DND-41 (cell line): ENCODE results near the gene MOB3B.

ENCODE experiments used
- ATAC-seq: fragments of 200-7000 bp; cut with Tn5 transposase; 3 replicates; pipeline ENCODE4 v1.9.1; 2021; ENCODE audit warnings: low read depth; ENCODE audit not compliant: insufficient read depth
- DNase-seq: peaks from one replicate; pipeline ENCODE4 v3.0.0-alpha.2; 2020
- H2AFZ ChIP-seq: 2 replicates; pipeline ENCODE4 v1.6.0; 2012; ENCODE audit warnings: low read depth, low read length
- H3K27ac ChIP-seq: 2 replicates; pipeline ENCODE4 v1.5.1; 2012; ENCODE audit warnings: low read length, inconsistent platforms
- H3K27me3 ChIP-seq: fragments of 200-600 bp; sonication (generic); 2 replicates; pipeline ENCODE4 v1.6.0; 2012; ENCODE audit warnings: low read length, mild to moderate bottlenecking, inconsistent platforms; ENCODE audit not compliant: insufficient read depth, poor library complexity
- H3K36me3 ChIP-seq: 2 replicates; pipeline ENCODE4 v1.5.1; 2012; ENCODE audit warnings: low read length, inconsistent platforms; ENCODE audit not compliant: insufficient read depth
- H3K4me1 ChIP-seq: 2 replicates; pipeline ENCODE4 v1.5.1; 2012; ENCODE audit warnings: mild to moderate bottlenecking, low read length; ENCODE audit not compliant: insufficient read depth
- H3K4me2 ChIP-seq: 2 replicates; pipeline ENCODE4 v1.6.0; 2012; ENCODE audit warnings: mild to moderate bottlenecking, moderate library complexity, low read length, inconsistent platforms; ENCODE audit not compliant: insufficient read depth
- H3K4me3 ChIP-seq, 2 experiments: fragments of 200-600 bp in 1 of 2; shearing (Covaris generic) in 1 of 2; 2 replicates each; pipeline ENCODE4 v1.5.1; 2012 to 2016; ENCODE audit warnings: inconsistent platforms in 2 of 2, low read length in 2 of 2, mild to moderate bottlenecking in 2 of 2, low read depth in 1 of 2, moderate library complexity in 1 of 2
- H3K79me2 ChIP-seq: 2 replicates; pipeline ENCODE4 v1.6.0; 2012; ENCODE audit warnings: low read length, inconsistent platforms; ENCODE audit not compliant: insufficient read depth
- H3K9ac ChIP-seq: 2 replicates; pipeline ENCODE4 v1.6.0; 2012; ENCODE audit warnings: low read depth, mild to moderate bottlenecking, inconsistent platforms, low read length, moderate library complexity
- H3K9me3 ChIP-seq: 2 replicates; pipeline ENCODE4 v1.5.1; 2012; ENCODE audit warnings: low read length, moderate library complexity, mild to moderate bottlenecking, inconsistent platforms; ENCODE audit not compliant: insufficient read depth, severe bottlenecking
- H4K20me1 ChIP-seq: 2 replicates; pipeline ENCODE4 v1.6.0; 2012; ENCODE audit warnings: low read length; ENCODE audit not compliant: insufficient read depth
- EZH2 ChIP-seq: IDR thresholded peaks from 3 replicates; pipeline ENCODE4 v1.6.1; 2012; ENCODE audit warnings: borderline replicate concordance, low read depth, mild to moderate bottlenecking, moderate library complexity, low read length, inconsistent platforms; ENCODE audit not compliant: severe bottlenecking
- TF ChIP-seq, protein P1 (sequence below): IDR thresholded peaks from 2 replicates; pipeline ENCODE4 v1.5.1; 2012; ENCODE audit warnings: borderline replicate concordance, low read length, moderate library complexity, mild to moderate bottlenecking; ENCODE audit not compliant: poor library complexity, severe bottlenecking; ENCODE audit errors: extremely low read depth

Gene MOB3B

DNA sequence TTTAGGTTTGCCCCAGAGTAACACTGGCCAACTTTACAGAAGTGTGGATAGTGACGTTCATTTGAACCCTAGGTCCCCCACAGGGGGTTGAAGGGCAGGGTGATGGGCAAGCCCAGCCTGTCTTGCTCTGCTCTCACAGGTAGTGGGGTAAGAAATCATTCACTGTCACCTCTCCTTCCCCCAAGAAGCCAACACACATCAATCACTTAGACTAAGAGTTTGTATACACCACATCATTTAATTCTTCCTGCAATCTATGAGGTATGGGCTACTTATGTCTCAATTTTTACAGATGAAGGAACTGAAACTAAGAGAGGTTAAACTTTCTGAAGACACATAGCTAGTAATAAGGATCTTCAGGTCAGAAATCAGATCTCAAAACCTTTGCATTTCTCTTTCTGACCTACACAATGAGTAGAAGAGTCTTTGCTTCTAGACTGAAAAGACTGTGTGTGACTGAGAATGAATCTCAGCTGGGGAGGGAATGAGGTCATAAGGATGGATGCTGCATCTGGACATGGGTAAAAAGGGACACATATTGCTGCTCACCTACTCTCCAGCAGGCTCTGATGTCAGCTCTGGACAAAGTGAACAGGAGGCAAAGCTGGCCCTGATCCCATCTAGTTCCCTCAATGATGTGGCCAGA is 151.7 kb downstream of the MOB3B start:
- no peaks in the 10 kb centered on the region for H3K36me3 ChIP-seq
- TF ChIP-seq, protein P1, sequence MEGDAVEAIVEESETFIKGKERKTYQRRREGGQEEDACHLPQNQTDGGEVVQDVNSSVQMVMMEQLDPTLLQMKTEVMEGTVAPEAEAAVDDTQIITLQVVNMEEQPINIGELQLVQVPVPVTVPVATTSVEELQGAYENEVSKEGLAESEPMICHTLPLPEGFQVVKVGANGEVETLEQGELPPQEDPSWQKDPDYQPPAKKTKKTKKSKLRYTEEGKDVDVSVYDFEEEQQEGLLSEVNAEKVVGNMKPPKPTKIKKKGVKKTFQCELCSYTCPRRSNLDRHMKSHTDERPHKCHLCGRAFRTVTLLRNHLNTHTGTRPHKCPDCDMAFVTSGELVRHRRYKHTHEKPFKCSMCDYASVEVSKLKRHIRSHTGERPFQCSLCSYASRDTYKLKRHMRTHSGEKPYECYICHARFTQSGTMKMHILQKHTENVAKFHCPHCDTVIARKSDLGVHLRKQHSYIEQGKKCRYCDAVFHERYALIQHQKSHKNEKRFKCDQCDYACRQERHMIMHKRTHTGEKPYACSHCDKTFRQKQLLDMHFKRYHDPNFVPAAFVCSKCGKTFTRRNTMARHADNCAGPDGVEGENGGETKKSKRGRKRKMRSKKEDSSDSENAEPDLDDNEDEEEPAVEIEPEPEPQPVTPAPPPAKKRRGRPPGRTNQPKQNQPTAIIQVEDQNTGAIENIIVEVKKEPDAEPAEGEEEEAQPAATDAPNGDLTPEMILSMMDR = no peak
- TF ChIP-seq EZH2 = no peak
- DNase-seq (no peak), ATAC-seq (no peak)
- no peak overlapping the region for H2AFZ ChIP-seq
- no peaks in the 10 kb centered on the region for H3K4me1 ChIP-seq
- no peaks in the 10 kb centered on the region for H3K79me2 ChIP-seq
- no peak overlapping the region for H3K4me3 ChIP-seq
- no peaks in the 10 kb centered on the region for H3K9me3 ChIP-seq
- no peak overlapping the region for H3K4me2 ChIP-seq
- H3K9ac ChIP-seq = no peak overlapping the region
- H3K27me3 ChIP-seq = no peaks in the 10 kb centered on the region
- H4K20me1 ChIP-seq = no peaks in the 10 kb centered on the region
- no peak overlapping the region for H3K27ac ChIP-seq

DNA sequence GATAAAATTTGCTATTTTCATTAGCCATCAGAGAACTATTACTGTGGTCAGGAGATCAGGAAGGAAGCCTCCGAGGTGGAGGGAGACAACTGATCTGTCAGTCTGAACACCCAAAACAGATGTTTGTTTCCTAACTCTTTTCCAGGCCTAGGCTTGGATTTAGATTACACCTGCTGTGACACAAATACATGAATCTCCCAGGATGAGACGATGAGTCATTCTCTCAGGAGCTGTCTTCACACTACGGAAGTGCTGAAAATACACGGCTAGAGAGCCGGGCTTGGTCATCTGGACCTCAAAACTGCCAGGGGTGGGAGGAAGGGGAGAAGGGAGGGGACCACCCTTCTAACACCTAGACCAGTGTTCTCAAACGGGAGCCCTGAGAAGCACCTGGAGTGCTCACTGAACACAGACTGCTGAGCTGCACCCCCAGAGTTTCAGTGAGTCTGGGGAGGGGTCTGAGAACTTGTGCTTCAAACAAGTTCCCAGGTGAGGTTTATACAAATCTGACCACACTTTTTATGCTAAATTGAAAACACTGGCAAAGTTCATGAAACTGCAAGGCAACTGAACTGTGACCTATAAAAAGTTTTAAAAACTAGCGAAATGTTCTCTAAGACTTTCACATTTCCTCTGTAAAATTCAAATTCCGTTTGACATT is 152.3 kb downstream of the MOB3B start:
- Histone ChIP-seq H3K27ac (no peak overlapping the region), H3K9ac (no peak overlapping the region), H3K4me1 (no peaks in the 10 kb centered on the region), H3K79me2 (no peaks in the 10 kb centered on the region), H3K4me3 (no peak overlapping the region), H3K27me3 (no peaks in the 10 kb centered on the region), H3K36me3 (no peaks in the 10 kb centered on the region), H3K4me2 (no peak overlapping the region), H2AFZ (no peak overlapping the region), H4K20me1 (no peaks in the 10 kb centered on the region), H3K9me3 (no peaks in the 10 kb centered on the region)
- TF ChIP-seq EZH2 = no peak
- TF ChIP-seq, protein P1 = no peak
- ATAC-seq (no peak), DNase-seq (no peak)

DNA sequence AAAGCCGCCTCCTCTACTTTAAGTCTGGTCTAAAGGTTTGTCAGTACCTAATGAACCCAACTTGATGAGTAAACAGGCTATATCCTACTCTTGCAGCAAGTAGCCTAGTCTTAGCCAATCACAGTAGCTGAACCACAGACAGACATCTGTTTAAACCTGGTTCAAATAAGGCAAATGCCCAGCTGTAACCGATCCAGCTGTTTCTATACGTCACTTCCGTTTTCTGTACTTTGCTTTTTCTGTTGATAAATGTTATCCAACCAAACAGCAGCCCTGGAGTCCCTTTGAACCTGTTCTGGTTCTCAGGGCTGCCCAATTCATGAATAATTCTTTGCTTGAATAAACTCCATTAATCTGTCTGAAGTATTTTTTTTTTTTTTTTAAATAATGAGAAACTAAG is 155.8 kb downstream of the MOB3B start:
- Histone ChIP-seq H3K36me3 (no peaks in the 10 kb centered on the region), H4K20me1 (no peaks in the 10 kb centered on the region), H3K4me3 (no peak overlapping the region), H3K27ac (no peak overlapping the region), H2AFZ (no peak overlapping the region), H3K9ac (no peak overlapping the region), H3K27me3 (no peaks in the 10 kb centered on the region), H3K4me1 (no peaks in the 10 kb centered on the region), H3K4me2 (no peak overlapping the region), H3K9me3 (no peaks in the 10 kb centered on the region), H3K79me2 (no peaks in the 10 kb centered on the region)
- TF ChIP-seq, protein P1 = no peak
- no peak for TF ChIP-seq EZH2
- DNase-seq (no peak), ATAC-seq (no peak)
